GM18499 (cell line): ENCODE data around the gene MFNG.

Experiments
- ATAC-seq: cut with Tn5 transposase; IDR thresholded peaks from one replicate; pipeline ENCODE4 v1.9.1; 2021; ENCODE audit warnings: moderate number of reproducible peaks; ENCODE audit not compliant: insufficient read depth, unreplicated experiment

The MFNG gene

GRCh38 chr22:37454857-37455686, 31.1 kb downstream of the MFNG start:
- no peak for ATAC-seq

GRCh38 chr22:37453696-37454095, 32.5 kb downstream of the MFNG start:
- no peak for ATAC-seq

GRCh38 chr22:37451218-37451617, 35.0 kb downstream of the MFNG start:
- ATAC-seq = no peak

GRCh38 chr22:37449331-37450001, 36.7 kb downstream of the MFNG start:
- no peak for ATAC-seq

- no peak for ATAC-seq
These were observed 37.6 kb downstream of the MFNG start for GRCh38 chr22:37448516-37449127.

GRCh38 chr22:37445501-37445900, 40.7 kb downstream of the MFNG start:
- no peak for ATAC-seq

- no peak for ATAC-seq
These were observed 42.2 kb downstream of the MFNG start for GRCh38 chr22:37443977-37444376.

- no peak for ATAC-seq
These were observed 43.1 kb downstream of the MFNG start for GRCh38 chr22:37443086-37443485.

GRCh38 chr22:37442537-37442936, 43.6 kb downstream of the MFNG start:
- ATAC-seq = no peak

- no peak for ATAC-seq
These were observed 44.0 kb downstream of the MFNG start for GRCh38 chr22:37442135-37442534.

- ATAC-seq = no peak
These were observed 45.3 kb downstream of the MFNG start for GRCh38 chr22:37440875-37441274.

GRCh38 chr22:37439347-37439746, 46.8 kb downstream of the MFNG start:
- no peak for ATAC-seq

- no peak for ATAC-seq
These were observed 50.1 kb downstream of the MFNG start for GRCh38 chr22:37435970-37436603.

- ATAC-seq = no peak
These were observed 52.4 kb downstream of the MFNG start for GRCh38 chr22:37433786-37434185.

GRCh38 chr22:37432708-37433054, 53.5 kb downstream of the MFNG start:
- ATAC-seq = no peak

- ATAC-seq = no peak
These were observed 54.1 kb downstream of the MFNG start for GRCh38 chr22:37431801-37432707.

- no peak for ATAC-seq
These were observed 54.8 kb downstream of the MFNG start for GRCh38 chr22:37431366-37431765.

GRCh38 chr22:37430941-37431340, 55.2 kb downstream of the MFNG start:
- no peak for ATAC-seq

- no peak for ATAC-seq
These were observed 57.3 kb downstream of the MFNG start for GRCh38 chr22:37428649-37429586.
